Fibroblast of mammary gland (primary cell): ENCODE data around the gene NANOG.
"Not testable (repeated sequence)": the region's sequence is repeated elsewhere in the genome, so short reads cannot be mapped to it uniquely, and the experiment has no call there.

Experiments used
- DNase-seq: peaks from one replicate; pipeline ENCODE4 v3.0.0-alpha.2; 2010; ENCODE audit warnings: low read depth
- H3K4me3 ChIP-seq: 2 replicates; pipeline ENCODE4 v1.5.1; 2011; ENCODE audit warnings: low read depth, mild to moderate bottlenecking, low read length, moderate library complexity; ENCODE audit not compliant: control insufficient read depth
- CTCF ChIP-seq: conservative IDR thresholded peaks from 2 replicates; pipeline ENCODE4 v1.5.1; 2011; ENCODE audit warnings: low read depth, low read length, inconsistent platforms; ENCODE audit not compliant: control insufficient read depth, insufficient read depth

Gene NANOG

DNA sequence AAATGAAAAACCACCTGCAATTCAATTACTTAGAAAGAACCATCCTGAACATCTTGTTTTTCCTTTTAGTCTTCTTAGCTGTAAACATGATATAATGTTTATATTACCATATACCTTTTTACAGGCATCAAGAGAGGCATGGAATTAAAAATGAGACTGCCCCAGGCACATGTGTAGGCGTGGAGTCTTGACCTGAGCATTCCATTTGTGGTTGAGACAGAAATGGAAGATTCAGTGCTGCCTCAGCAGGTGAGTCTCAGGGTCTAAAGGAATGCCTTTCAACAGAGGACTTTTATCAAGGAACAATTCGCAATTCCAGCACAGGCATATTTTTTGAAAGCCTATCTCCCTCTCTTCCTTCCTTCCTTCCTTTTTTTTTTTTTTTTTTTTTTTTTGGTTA is 32.2 kb upstream of the NANOG start:
- no peak overlapping the region for H3K4me3 ChIP-seq
- no peak for TF ChIP-seq CTCF
- no peak for DNase-seq

DNA sequence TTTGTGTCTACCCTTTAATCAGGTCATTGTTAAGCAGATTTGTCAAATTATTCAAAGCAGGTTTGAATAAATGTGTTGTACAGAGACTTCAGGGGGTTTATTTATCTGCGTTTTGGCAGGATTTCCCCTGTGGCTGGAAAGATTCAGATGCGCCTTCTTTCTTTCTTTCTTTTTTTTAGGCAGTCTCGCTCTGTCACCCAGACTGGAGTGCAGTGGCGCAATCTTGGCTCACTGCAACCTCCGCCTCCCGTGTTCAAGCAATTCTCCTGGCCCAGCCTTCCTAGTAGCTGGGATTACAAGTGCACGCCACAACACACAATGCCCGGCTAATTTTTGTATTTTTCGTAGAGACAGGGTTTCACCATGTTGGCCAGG is 30.4 kb upstream of the NANOG start:
- no peak overlapping the region for H3K4me3 ChIP-seq
- DNase-seq, result no peak
- no peak for TF ChIP-seq CTCF

DNA sequence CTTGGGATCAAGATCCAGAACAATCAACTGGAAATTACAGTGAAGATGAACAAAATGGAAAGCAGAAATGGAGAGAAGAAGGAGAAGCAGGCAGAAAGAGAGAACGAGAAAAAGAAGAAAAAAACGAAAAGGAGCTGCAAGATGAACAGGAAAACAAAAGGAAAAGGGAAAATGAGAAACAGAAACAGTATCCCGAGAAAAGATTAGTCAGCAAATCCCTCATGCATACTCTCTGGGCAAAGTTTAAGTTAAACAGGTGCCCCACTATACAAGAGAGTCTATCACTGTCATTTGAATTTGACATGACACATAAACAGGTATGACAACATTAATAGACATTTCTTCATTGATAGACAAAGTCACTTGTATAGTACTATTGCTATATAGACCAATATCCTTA is 19.2 kb upstream of the NANOG start:
- DNase-seq, result no peak
- H3K4me3 ChIP-seq, result no peak overlapping the region
- TF ChIP-seq CTCF, result no peak

- no peak for TF ChIP-seq CTCF
- DNase-seq, result no peak
- H3K4me3 ChIP-seq, result no peak overlapping the region
Measured at GRCh38 chr12:7781274-7781673, 7.9 kb upstream of the NANOG start.

GRCh38 chr12:7782055-7782454 is 7.1 kb upstream of the NANOG start:
- no peak for TF ChIP-seq CTCF
- no peak overlapping the region for H3K4me3 ChIP-seq
- no peak for DNase-seq

DNA sequence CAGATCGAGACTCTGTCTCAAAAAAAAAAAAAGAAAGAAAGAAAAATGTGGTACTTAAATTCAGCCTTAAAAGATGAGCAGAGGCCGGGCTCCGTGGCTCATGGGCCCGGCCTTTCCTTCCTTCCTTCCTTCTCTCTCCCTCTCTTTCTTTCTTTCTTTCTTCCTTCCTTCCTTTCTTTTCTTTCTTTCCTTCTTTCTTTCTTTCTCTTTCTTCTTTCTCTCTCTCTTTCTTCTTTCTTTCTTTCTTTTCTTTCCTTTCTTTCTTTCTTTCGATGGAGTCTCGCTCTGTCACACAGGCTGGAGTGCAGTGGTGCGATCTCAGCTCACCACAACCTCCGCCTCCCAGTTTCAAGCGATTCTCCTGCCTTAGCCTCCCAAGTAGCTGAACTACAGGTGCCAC is 5.8 kb upstream of the NANOG start:
- DNase-seq, H3K4me3 ChIP-seq: not testable (repeated sequence)

DNA sequence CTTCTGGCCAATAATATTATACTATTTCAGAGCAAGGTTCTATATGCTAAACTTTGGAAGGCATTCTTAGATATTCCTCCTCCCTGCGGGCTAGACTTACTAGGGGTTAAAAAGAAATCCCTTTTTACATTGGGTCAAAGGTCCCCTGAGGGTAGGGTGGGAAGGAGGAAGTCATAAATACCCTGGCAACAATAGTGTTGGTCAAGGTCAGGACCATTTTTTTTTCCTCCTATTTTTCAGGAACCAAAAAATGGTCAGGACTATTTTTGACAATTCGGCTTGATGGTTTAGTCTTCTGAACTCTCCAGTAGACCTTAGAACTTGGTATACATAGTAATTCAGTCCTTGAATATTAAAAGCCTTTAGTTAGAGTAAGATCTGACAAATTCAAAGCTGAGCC is 4.5 kb upstream of the NANOG start:
- no peak overlapping the region for H3K4me3 ChIP-seq
- TF ChIP-seq CTCF, result no peak
- DNase-seq, result no peak
